ENCODE data around the gene ARRDC1. TPM values are rescaled to one million over a fixed set of nuclear protein-coding genes. Genes with fewer than 3 reads are reported as not detected.

ARRDC1 gene
- total RNA-seq, 1 donor from 2014 or later: 27.3 TPM

DNA sequence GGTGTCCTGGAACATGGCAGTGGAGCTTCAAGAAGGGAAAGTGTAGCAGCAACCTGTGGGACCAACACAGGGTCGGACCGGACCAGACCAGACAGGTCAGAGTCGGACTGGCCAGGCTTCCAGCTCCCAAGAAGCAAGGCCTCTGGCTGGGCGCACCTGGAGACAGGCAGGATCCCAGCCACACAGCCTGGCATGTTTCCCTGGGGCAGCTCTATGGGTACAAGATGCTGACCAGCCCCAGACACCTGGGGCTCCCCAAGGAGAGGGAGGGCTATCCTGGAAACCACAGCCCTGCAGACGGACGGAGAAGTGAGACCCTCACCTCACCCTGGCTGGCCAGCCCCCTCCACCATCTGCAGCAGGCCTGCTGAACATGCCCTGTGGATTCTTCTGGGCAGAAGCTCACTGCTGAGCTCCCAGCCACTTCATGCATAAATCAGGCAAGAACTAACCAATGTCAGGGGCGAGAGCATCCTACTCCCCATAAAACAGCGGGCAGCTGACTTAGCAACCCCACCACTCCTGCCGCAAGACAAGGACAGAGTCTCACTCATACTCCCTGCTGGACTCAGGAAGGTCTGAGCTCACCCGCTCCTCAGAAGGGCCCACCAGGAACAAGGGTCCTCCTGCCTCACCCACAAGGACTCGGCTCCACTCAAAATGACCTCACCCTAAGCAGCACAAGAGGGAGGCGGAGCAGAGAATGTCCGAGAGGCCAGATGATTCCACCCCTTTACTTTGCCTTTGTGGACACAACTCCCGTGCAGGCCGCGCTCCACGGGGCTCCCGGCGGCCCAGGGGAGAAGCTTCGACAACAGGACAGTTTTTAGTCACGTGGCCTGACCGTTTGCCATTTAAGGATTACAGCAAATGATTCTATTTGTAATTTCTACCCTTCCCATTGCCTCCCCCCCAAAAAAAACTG is 23.9 kb upstream of the ARRDC1 start:
- Mint-ChIP-seq H3K36me3 (ENCODE audit: low read depth) (peaks cover 1% of the 10 kb centered on the region), H3K9me3 (ENCODE audit: low read depth) (no peaks in the 10 kb centered on the region), H3K27me3 (ENCODE audit: low read depth) (no peaks in the 10 kb centered on the region), H3K4me1 (ENCODE audit: low read depth) (peaks cover 18% of the 10 kb centered on the region), H3K4me3 (ENCODE audit: unreplicated experiment) (no peak overlapping the region), H3K27ac (ENCODE audit: unreplicated experiment) (no peak overlapping the region)
- no peak for DNase-seq (ENCODE audit: low spot score)
- TF ChIP-seq, protein P1, sequence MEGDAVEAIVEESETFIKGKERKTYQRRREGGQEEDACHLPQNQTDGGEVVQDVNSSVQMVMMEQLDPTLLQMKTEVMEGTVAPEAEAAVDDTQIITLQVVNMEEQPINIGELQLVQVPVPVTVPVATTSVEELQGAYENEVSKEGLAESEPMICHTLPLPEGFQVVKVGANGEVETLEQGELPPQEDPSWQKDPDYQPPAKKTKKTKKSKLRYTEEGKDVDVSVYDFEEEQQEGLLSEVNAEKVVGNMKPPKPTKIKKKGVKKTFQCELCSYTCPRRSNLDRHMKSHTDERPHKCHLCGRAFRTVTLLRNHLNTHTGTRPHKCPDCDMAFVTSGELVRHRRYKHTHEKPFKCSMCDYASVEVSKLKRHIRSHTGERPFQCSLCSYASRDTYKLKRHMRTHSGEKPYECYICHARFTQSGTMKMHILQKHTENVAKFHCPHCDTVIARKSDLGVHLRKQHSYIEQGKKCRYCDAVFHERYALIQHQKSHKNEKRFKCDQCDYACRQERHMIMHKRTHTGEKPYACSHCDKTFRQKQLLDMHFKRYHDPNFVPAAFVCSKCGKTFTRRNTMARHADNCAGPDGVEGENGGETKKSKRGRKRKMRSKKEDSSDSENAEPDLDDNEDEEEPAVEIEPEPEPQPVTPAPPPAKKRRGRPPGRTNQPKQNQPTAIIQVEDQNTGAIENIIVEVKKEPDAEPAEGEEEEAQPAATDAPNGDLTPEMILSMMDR (IDR thresholded peaks at IDR 0.05): no peak

DNA sequence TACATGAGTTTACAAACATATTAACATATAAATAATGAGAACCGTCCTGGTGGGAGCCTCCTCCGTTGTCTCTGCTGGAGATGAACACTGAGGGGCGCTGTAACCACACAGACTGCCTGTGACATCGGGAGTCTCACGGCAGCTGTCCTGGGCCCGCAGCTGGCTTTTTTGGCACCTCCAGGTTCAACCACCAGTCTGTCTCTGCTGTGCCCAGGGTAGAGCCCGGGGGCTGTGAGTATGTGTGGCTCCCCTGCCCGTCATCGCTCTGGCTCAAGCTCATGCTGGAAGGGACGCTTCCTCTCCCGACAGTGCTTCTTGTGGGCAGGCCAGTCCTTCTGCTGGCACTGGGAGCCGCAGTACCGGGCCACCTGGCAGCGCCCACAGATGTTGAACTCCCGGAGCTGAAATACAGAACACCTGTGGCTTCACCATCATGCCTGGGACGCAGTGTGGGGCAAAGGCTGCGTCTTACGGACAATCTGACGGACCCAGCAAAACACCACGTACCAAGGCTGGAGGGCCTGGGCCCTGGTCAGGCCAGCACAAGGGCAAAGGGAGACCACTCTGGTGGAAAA is 23.1 kb upstream of the ARRDC1 start:
- Mint-ChIP-seq H3K36me3 (ENCODE audit: low read depth) (peaks cover 5% of the 10 kb centered on the region), H3K27me3 (ENCODE audit: low read depth) (no peaks in the 10 kb centered on the region), H3K4me3 (ENCODE audit: unreplicated experiment) (no peak overlapping the region), H3K4me1 (ENCODE audit: low read depth) (peaks cover 13% of the 10 kb centered on the region), H3K27ac (ENCODE audit: unreplicated experiment) (no peak overlapping the region), H3K9me3 (ENCODE audit: low read depth) (no peaks in the 10 kb centered on the region)
- no peak for DNase-seq (ENCODE audit: low spot score)
- TF ChIP-seq, protein P1 (IDR thresholded peaks at IDR 0.05): peak; percentile 61

DNA sequence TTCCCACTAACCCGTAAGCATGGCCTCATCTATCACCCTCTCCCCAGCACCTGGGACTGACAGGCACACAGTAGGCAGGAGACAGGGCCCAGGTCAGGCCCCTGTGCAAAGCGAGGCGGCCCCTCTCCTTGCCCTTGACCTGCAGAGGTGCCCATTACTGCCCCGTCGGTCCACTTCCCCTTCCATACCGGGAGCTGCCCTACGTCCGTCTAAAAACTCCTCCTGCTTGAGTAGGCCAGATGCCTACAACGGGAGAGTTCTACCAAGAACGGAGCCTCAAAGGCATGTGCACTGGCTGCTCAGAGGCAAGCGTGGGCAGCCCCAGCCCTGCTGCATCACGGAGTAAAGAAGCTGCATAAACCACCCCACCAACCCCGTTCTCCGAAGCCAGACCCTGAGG is 22.1 kb upstream of the ARRDC1 start:
- H3K4me3 Mint-ChIP-seq (ENCODE audit: unreplicated experiment): no peak overlapping the region
- H3K27me3 Mint-ChIP-seq (ENCODE audit: low read depth): no peaks in the 10 kb centered on the region
- H3K36me3 Mint-ChIP-seq (ENCODE audit: low read depth): peaks cover 10% of the 10 kb centered on the region
- TF ChIP-seq, protein P1 (IDR thresholded peaks at IDR 0.05): no peak
- no peak for DNase-seq (ENCODE audit: low spot score)
- no peaks in the 10 kb centered on the region for H3K9me3 Mint-ChIP-seq (ENCODE audit: low read depth)
- peaks cover 10% of the 10 kb centered on the region for H3K4me1 Mint-ChIP-seq (ENCODE audit: low read depth)
- no peak overlapping the region for H3K27ac Mint-ChIP-seq (ENCODE audit: unreplicated experiment)

DNA sequence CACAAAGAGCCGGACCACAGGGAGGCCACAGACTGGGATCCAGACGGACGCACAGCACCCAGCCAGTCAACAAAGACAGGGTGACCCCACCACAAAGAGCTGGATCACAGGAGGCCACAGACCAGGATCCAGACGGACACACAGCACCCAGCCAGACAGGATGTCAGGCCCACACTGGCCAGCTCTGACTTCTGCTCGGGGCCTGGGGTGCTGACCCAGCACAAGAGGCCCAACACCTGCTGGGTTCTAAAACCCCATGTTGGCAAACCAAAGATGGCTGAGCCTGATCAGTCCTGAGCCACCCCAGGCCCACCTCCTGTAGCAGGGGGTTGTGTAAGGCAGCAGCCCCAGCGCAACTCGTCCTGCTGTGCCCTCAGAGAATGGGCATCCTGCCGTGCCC is 21.5 kb upstream of the ARRDC1 start:
- no peak for DNase-seq (ENCODE audit: low spot score)
- no peaks in the 10 kb centered on the region for H3K27me3 Mint-ChIP-seq (ENCODE audit: low read depth)
- peaks cover 8% of the 10 kb centered on the region for H3K4me1 Mint-ChIP-seq (ENCODE audit: low read depth)
- H3K4me3 Mint-ChIP-seq (ENCODE audit: unreplicated experiment): no peak overlapping the region
- peaks cover 10% of the 10 kb centered on the region for H3K36me3 Mint-ChIP-seq (ENCODE audit: low read depth)
- no peak overlapping the region for H3K27ac Mint-ChIP-seq (ENCODE audit: unreplicated experiment)
- TF ChIP-seq, protein P1 (IDR thresholded peaks at IDR 0.05): no peak
- no peaks in the 10 kb centered on the region for H3K9me3 Mint-ChIP-seq (ENCODE audit: low read depth)

DNA sequence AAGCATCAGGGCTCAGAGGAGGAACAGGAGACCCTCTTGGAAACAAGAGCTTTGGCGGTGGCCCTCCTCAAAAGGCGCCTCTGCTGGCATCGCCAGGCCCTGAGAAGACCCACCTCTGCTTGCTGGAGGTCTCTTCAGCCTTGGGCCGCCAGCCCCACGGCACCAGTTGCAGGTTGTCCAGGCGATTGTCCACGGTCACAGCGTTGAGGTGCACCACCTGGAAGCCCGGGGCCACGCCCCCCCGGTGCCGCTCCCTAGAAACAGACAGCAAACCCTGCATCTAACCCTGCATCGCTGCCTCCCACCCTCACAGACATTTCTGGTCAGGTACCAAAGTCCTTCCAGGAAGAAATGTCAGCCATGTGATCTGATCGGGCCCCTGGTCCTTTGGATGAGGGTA is 18.6 kb upstream of the ARRDC1 start:
- no peak overlapping the region for H3K4me3 Mint-ChIP-seq (ENCODE audit: unreplicated experiment)
- H3K9me3 Mint-ChIP-seq (ENCODE audit: low read depth): no peaks in the 10 kb centered on the region
- TF ChIP-seq, protein P1 (IDR thresholded peaks at IDR 0.05): no peak
- DNase-seq (ENCODE audit: low spot score): no peak
- no peaks in the 10 kb centered on the region for H3K27me3 Mint-ChIP-seq (ENCODE audit: low read depth)
- H3K4me1 Mint-ChIP-seq (ENCODE audit: low read depth): peaks cover 9% of the 10 kb centered on the region
- peaks cover 10% of the 10 kb centered on the region for H3K36me3 Mint-ChIP-seq (ENCODE audit: low read depth)
- no peak overlapping the region for H3K27ac Mint-ChIP-seq (ENCODE audit: unreplicated experiment)

All from chondrocyte (in vitro differentiated cells).